Glutamatergic neuron (in vitro differentiated cells): ENCODE results near the gene GTF2E1. TPM values are rescaled to one million over a fixed set of nuclear protein-coding genes. Genes with fewer than 3 reads are reported as not detected.
"Not testable (repeated sequence)": the region's sequence is repeated elsewhere in the genome, so short reads cannot be mapped to it uniquely, and the experiment has no call there.

Experiments used
- DNase-seq: peaks from one replicate; pipeline ENCODE4 v3.0.0; 2022
- H3K27ac Mint-ChIP-seq: one replicate; pipeline ENCODE4 v1.8.0; 2020; ENCODE audit warnings: mild to moderate bottlenecking, mixed read lengths, inconsistent platforms; ENCODE audit not compliant: unreplicated experiment
- H3K27me3 Mint-ChIP-seq: one replicate; pipeline ENCODE4 v1.8.0; 2020; ENCODE audit warnings: mild to moderate bottlenecking, moderate library complexity, mixed read lengths, inconsistent platforms; ENCODE audit not compliant: unreplicated experiment
- H3K36me3 Mint-ChIP-seq: one replicate; pipeline ENCODE4 v1.8.0; 2020; ENCODE audit warnings: mild to moderate bottlenecking, mixed read lengths, inconsistent platforms; ENCODE audit not compliant: unreplicated experiment
- H3K4me1 Mint-ChIP-seq: one replicate; pipeline ENCODE4 v1.8.0; 2020; ENCODE audit warnings: mild to moderate bottlenecking, low read depth, mixed read lengths, inconsistent platforms; ENCODE audit not compliant: unreplicated experiment
- H3K4me3 Mint-ChIP-seq: one replicate; pipeline ENCODE4 v1.8.0; 2020; ENCODE audit warnings: mild to moderate bottlenecking, mixed read lengths, inconsistent platforms; ENCODE audit not compliant: unreplicated experiment
- H3K9me3 Mint-ChIP-seq: one replicate; pipeline ENCODE4 v1.8.0; 2020; ENCODE audit warnings: mild to moderate bottlenecking, moderate library complexity, mixed read lengths, inconsistent platforms; ENCODE audit not compliant: unreplicated experiment
- CTCF ChIP-seq: fragments of 200-600 bp; sonication (generic); IDR thresholded peaks from one replicate; pipeline ENCODE4 v1.5.0; 2021; ENCODE audit not compliant: partially characterized antibody, unreplicated experiment
- total RNA-seq: library from RNA; stranded (reverse); fragmentation: NEBNext Ultra II Directional; extraction: Animal tissue kit (Norgen Biotek cat#: 25700); gene quantifications from one replicate; pipeline ENCODE4 v1.2.1, GENCODE V29; 2021; ENCODE audit not compliant: unreplicated experiment

GTF2E1 gene
- total RNA-seq, 1 donor from 2014 or later = 40.5 TPM

GRCh38 chr3:120753810-120754209, 11.3 kb downstream of the GTF2E1 start:
- Mint-ChIP-seq H3K36me3 (peaks cover 10% of the 10 kb centered on the region), H3K9me3 (no peaks in the 10 kb centered on the region), H3K27me3 (peaks cover 1% of the 10 kb centered on the region), H3K4me1 (no peaks in the 10 kb centered on the region), H3K4me3 (no peak overlapping the region), H3K27ac (no peak overlapping the region)
- no peak for DNase-seq
- no peak for TF ChIP-seq CTCF

GRCh38 chr3:120756061-120756460, 13.5 kb downstream of the GTF2E1 start:
- Mint-ChIP-seq H3K4me3 (no peak overlapping the region), H3K36me3 (peaks cover 13% of the 10 kb centered on the region), H3K4me1 (no peaks in the 10 kb centered on the region), H3K9me3 (no peaks in the 10 kb centered on the region), H3K27ac (no peak overlapping the region), H3K27me3 (peaks cover 1% of the 10 kb centered on the region)
- no peak for DNase-seq
- TF ChIP-seq CTCF = no peak

GRCh38 chr3:120758551-120758950, 16.0 kb downstream of the GTF2E1 start:
- not testable (repeated sequence) for H3K9me3 Mint-ChIP-seq, H3K4me1 Mint-ChIP-seq, DNase-seq, H3K4me3 Mint-ChIP-seq, H3K27ac Mint-ChIP-seq, H3K27me3 Mint-ChIP-seq
- peaks cover 13% of the 10 kb centered on the region for H3K36me3 Mint-ChIP-seq

GRCh38 chr3:120762615-120763014, 20.1 kb downstream of the GTF2E1 start:
- no peak for DNase-seq
- no peaks in the 10 kb centered on the region for H3K27me3 Mint-ChIP-seq
- peaks cover 9% of the 10 kb centered on the region for H3K36me3 Mint-ChIP-seq
- no peak for TF ChIP-seq CTCF
- no peak overlapping the region for H3K27ac Mint-ChIP-seq
- no peak overlapping the region for H3K4me3 Mint-ChIP-seq
- H3K4me1 Mint-ChIP-seq = peaks cover 34% of the 10 kb centered on the region
- H3K9me3 Mint-ChIP-seq = peaks cover 2% of the 10 kb centered on the region

GRCh38 chr3:120763601-120764000, 21.1 kb downstream of the GTF2E1 start:
- H3K36me3 Mint-ChIP-seq = peaks cover 5% of the 10 kb centered on the region
- H3K4me3 Mint-ChIP-seq = peak overlapping the region; percentile 62
- H3K4me1 Mint-ChIP-seq = peaks cover 37% of the 10 kb centered on the region
- H3K9me3 Mint-ChIP-seq = peaks cover 2% of the 10 kb centered on the region
- DNase-seq = no peak
- H3K27me3 Mint-ChIP-seq = no peaks in the 10 kb centered on the region
- no peak for TF ChIP-seq CTCF
- H3K27ac Mint-ChIP-seq = no peak overlapping the region

- peaks cover 38% of the 10 kb centered on the region for H3K4me1 Mint-ChIP-seq
- TF ChIP-seq CTCF = no peak
- H3K4me3 Mint-ChIP-seq = peak overlapping the region; percentile 62
- no peak overlapping the region for H3K27ac Mint-ChIP-seq
- no peak for DNase-seq
- peaks cover 2% of the 10 kb centered on the region for H3K9me3 Mint-ChIP-seq
- H3K27me3 Mint-ChIP-seq = peaks cover 1% of the 10 kb centered on the region
- H3K36me3 Mint-ChIP-seq = no peaks in the 10 kb centered on the region
Observed at GRCh38 chr3:120764206-120764605, 21.7 kb downstream of the GTF2E1 start.
